ENCODE results near the gene RPS6KA5. TPM values are rescaled to one million over a fixed set of nuclear protein-coding genes. Genes with fewer than 3 reads are reported as not detected.

Gene RPS6KA5
- total RNA-seq, 1 experiment from 2014 or later = 24.2 TPM

- DNase-seq (ENCODE audit: low read depth, low spot score) (no peak), ATAC-seq (no peak)
- Histone ChIP-seq H3K27me3 (ENCODE audit: insufficient read depth, low read length) (no peaks in the 10 kb centered on the region), H4K20me1 (ENCODE audit: insufficient read depth) (no peaks in the 10 kb centered on the region), H3K4me3 (replicated peaks in 1 of 2; ENCODE audit: low read depth in 1 of 2, low read length in 2 of 2) (no peak overlapping the region), H3K36me3 (ENCODE audit: control insufficient read depth in 1 of 2, insufficient read depth in 2 of 2, low read length in 2 of 2) (no peaks in the 10 kb centered on the region), H3K27ac (ENCODE audit: low read depth, low read length) (no peak overlapping the region), H3K9ac (ENCODE audit: low read length) (no peak overlapping the region), H3K79me2 (ENCODE audit: insufficient read depth, low read length) (no peaks in the 10 kb centered on the region), H2AFZ (ENCODE audit: low read depth, low read length, poor library complexity, severe bottlenecking) (no peak overlapping the region), H3K9me2 (ENCODE audit: insufficient read depth) (no peaks in the 10 kb centered on the region), H3K9me3 (ENCODE audit: control insufficient read depth in 1 of 2, insufficient read depth in 1 of 2, low read depth in 1 of 2, low read length in 2 of 2) (no peaks in the 10 kb centered on the region), H3K4me2 (ENCODE audit: low read length) (no peak overlapping the region), H3K4me1 (ENCODE audit: control insufficient read depth in 1 of 2, insufficient read depth in 2 of 2, low read length in 2 of 2) (no peaks in the 10 kb centered on the region)
- intact Hi-C loops (cut with micrococcal nuclease) = no loop called here
- POLR2A ChIA-PET = no interaction called here
- RAD21 ChIA-PET (ENCODE audit: low non-redundant PET in 1 of 2, low total read pairs in 2 of 2, uncharacterized antibody in 2 of 2, unreplicated experiment in 2 of 2) = no interaction called here
- TF ChIP-seq RAD21 (IDR thresholded peaks at IDR 0.05; ENCODE audit: low read depth) (no peak), EZH2 (IDR thresholded peaks at IDR 0.05) (no peak), ATF3 (IDR thresholded peaks at IDR 0.05) (no peak), ZBTB33 (IDR thresholded peaks at IDR 0.05; ENCODE audit: extremely low read depth, insufficient replicate concordance, low read length) (no peak), SRF (IDR thresholded peaks at IDR 0.05; ENCODE audit: low read depth) (no peak), POLR2A (IDR thresholded peaks at IDR 0.05; ENCODE audit: borderline replicate concordance, extremely low read depth, insufficient read depth, insufficient read length) (no peak), SP1 (IDR thresholded peaks at IDR 0.05; ENCODE audit: low read depth) (no peak), POLR2AphosphoS5 (IDR thresholded peaks at IDR 0.05; ENCODE audit: low read depth, low read length) (no peak), ZFX (IDR thresholded peaks at IDR 0.05) (no peak), EGR1 (IDR thresholded peaks at IDR 0.05; ENCODE audit: low read depth) (no peak), CBX3 (IDR thresholded peaks at IDR 0.05; ENCODE audit: low read depth) (no peak), TCF7L2 (IDR thresholded peaks at IDR 0.05; ENCODE audit: borderline replicate concordance, extremely low read depth, insufficient read depth, insufficient read length) (no peak), CEBPB (IDR thresholded peaks at IDR 0.05; ENCODE audit: low read depth) (no peak), JUND (IDR thresholded peaks at IDR 0.05) (no peak), YY1 (IDR thresholded peaks at IDR 0.05; ENCODE audit: extremely low read depth, insufficient replicate concordance, low read depth, low read length) (no peak)
- CTCF ChIA-PET = no interaction called here
- no TSS peak for BruUV-seq (replicated peaks)
Measured at GRCh38 chr14:90836692-90837063, 223.8 kb downstream of the RPS6KA5 start.

Measured in HCT116 (cell line).